Epidermal melanocyte (primary cell): ENCODE measurements around the gene ZNF775.

Source experiments
- DNase-seq: peaks from one replicate; pipeline ENCODE4 v3.0.0; 2011; ENCODE audit warnings: low spot score; ENCODE audit not compliant: insufficient read length

ZNF775 gene

DNA sequence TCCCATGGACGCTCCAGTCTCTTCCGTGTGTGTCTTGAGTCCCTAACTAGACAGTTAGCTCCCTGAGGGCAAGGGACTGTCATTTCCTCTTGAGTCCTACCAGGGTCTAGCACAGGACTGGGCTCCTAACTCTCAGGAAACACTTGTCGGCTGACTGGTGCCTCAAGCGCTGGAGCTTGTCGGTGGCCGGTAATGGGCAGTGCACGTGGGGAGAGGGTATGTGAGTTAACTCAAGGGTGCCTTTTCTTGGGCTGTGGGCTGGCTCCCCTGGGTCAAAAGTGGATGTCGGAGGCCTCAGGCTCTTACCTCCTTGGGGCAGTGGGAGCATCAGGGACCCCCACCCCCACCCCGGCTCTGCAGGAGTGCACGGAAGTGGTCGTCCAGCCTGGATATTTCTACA lies 32.9 kb downstream of the ZNF775 start:
- DNase-seq: no peak

DNA sequence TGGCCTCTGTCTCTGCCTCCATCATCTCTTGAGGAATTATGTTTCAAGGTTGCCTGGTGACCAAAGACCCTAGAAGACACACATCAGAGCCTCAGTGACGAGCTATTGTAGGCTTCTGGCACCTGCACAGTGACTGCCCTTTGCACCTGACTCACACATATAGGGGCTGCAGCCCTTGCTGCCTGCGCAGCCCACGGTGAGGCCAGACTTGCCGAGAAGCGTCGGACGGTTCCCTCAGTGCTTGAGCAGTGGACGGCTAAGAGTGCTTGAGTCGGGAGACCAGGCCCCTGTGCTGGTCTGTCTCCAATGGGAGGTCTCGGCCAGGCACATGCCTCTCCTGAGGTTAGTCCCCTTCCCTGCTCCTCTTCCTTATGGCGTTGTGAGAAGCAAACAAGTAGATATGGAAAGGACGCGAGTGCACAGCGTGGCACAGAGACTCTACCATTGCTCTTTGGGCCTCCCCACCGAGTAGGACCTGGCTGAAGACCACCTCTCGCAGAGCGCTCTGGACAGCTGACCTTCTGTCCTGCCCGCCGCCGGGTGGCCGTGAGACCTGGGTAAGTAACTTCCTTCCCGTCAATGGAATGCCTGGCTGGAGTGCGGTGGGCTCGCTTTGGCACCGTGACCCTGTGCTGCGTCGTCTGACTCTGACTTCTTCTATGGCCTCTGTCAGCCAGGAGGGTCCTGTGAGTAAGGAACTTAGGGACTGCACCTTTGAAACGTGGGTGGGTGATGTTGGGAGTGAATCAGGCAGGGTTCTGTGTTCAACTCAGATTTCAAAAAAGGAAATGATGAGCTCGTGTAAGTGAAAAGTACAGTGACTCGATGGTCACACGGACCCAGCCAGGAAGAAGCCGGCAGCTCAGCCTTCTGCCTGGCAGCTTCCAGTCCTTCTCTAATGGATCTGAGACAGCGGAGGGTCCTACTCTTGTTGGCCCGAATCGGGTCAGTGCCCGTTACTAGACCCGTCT lies 33.7 kb downstream of the ZNF775 start:
- no peak for DNase-seq

DNA sequence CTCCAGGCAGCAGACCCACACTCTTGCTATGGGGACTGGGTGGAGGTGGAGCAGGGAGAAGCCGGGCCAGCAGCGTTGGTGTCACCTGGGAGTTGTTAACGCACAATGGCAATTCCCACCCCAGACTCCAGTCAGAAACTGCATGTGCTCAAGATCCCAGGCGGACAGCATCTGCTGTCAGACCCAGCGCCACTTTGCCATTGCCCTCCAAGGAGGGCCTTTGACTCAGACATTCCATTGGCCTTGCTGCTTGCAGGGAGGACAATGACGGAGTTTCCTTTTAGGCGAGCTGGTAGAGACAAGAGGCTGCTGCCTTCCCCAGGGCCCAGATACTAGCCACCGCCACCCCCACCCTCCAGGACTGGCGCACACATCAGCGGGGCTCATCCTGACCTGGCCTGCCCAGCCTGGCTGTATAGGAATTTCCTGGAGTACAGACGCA lies 34.5 kb downstream of the ZNF775 start:
- DNase-seq: no peak

DNA sequence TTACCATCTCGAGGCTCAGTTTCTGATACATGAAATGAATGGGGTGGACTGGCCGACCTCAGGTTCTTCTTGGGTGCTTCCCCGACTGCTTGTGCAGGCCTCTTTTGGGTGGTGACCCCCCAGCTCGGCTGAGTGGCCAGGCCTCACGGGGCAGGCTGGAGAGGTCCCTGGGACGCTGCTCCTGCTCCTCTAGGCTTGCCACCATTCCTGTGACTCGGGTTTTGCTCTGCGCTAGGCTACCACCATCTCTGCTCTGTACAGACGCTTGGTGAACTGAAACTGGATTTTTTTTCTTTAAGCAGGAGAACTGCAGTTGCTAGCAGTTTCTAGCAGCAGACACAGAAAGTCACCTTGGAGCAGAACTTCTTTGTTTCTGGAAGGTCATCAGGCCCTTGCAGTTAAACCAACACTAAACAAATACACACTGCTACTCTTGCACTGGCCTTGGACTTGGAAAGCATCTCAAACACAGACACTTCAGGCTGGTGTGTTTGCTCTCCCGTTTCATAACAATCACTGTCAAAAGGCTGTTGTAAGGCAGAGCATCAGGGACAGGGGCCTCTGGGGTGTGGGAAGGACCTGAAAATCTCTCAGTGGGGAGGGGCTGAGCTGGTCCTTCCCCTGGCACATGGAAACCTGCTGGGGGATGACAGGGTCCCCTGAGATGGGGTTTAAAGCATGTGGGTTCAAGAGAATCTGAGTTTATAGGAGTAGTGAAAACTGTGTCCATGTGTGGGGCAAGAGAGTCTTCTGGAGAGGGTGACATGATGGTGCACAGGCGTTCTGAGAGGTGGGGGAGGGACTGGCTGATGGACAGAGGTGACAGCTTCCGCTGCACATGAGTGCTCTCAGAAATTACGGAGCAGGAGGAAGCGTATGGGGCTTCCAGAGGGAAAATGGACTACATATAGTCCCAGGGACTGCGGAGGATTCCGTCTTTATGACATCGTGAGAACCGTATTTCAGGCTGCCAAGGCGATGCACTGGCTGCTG lies 36.3 kb downstream of the ZNF775 start:
- DNase-seq: no peak

DNA sequence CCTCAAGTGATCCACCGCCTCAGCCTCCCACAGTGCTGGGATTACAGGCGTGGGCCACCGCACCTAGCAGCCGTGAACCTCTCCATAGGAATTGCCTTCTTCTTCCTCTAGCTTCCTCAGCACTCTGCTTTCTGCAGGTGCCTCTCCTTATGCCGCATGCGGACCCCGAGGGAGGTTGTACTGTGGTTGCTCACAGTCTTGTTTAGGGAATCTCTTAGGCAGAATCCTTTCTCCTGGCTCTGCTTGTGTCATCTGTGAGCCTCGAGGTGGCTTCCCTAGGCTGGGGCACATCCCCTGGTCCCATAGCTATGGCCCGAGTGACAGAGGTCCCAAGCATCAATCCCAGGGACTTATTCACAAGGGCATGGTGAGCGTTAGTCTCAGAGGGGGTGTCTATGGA lies 38.1 kb downstream of the ZNF775 start:
- DNase-seq: no peak

DNA sequence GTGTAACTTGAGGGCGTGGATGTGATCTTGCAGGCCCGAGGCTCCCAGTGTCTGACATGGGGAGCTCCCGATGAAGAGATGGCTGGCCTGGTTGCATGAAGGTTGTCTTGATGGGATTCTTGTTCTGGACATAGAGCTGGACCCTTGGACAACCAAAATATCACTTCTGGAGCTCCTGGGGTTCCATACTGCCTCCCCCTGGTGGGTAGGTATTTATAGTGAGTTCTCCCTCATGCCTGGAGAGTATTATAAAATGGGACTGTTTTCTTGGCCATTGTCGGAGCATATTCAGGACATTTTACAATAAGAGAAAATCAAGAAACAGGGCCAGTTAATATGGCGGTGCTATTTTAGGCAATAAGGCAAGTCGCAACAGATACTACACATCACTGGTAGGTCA lies 38.7 kb downstream of the ZNF775 start:
- DNase-seq: no peak

DNA sequence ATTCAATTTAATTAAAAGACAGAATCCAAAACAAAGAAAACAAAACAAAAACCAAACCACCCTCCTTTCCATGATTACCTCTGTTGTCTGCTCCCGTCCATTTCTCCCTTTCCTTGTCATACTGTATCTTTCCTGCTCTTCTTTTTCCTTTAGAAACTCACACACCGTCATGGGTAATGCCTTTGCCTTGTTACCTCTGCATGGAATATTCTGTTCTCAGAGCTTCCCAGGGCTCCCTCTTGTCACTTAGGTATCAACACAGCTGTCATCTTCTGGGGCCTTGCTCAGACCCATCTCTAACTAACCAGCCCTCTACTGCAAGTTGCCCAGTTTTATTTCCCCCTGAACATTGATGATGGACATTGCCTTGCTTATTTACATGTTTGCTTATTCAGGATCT lies 41.1 kb downstream of the ZNF775 start:
- no peak for DNase-seq

DNA sequence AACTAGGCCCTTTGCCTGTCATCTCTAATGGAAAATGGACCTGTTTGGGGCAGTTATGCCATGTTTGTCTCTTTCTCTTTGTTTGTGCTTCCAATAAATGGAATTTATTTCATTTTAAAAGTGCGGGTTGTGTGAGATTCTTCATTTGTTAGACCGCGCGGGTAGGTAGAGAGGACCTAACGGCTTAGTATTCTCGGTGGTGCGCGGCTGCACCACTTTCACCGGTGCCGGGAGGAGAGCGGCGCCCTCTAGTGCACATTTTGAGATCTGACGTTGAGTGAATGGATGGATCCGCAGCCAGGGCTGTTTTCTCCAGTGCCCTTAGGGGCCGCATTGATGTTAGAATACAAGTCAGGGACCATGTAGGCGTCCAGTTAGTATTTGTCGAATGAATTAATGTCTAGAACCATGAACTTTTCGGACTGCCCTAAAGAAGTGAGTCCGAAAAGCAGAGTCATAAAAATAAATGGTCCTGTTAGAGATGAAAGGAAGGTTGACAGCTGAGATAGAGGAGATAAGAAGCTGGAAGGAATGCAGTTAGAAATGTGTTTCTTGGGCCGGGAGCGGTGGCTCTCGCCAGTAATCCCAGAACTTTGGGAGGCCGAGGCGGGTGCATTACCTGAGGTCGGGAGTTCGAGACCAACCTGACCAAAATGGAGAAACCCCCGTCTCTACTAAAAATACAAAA lies 42.0 kb downstream of the ZNF775 start:
- DNase-seq: peak; percentile 93

DNA sequence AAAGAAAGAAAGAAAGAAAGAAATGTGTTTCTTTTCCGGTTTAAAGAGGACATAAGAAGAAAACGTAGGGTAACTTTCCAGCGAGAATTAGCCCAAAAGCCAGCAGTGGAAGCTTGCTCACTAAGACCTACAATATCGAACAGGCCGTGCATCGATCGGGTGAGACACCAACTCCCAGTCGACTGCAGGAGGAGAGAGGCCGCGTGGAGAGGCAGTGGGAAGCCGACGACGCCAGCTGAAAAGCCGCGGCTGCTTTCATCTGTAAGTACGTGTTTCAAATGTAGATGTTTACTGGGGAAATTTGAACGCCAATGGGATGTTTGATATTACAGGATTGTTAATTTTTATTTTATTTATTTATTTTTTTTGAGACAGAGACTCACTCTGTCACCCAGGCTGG lies 42.7 kb downstream of the ZNF775 start:
- no peak for DNase-seq

DNA sequence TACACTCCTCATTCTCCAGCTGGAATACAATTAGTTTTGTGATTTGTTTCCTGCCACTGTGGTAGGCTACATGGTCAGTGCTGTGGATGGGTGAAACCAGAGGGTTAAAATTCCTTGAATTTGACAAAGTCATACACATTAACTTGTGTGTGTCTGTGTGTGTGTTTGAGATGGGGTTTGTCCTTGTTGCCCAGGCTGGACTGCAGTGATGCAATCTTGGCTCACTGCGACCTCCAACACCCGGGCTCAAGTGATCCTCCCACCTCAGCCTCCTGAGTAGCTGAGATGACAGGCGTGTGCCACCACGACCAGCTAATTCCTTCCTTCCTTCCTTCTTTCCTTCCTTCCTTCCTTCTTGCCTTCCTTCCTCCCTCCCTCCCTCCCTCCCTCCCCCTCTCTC lies 46.5 kb downstream of the ZNF775 start:
- no peak for DNase-seq

DNA sequence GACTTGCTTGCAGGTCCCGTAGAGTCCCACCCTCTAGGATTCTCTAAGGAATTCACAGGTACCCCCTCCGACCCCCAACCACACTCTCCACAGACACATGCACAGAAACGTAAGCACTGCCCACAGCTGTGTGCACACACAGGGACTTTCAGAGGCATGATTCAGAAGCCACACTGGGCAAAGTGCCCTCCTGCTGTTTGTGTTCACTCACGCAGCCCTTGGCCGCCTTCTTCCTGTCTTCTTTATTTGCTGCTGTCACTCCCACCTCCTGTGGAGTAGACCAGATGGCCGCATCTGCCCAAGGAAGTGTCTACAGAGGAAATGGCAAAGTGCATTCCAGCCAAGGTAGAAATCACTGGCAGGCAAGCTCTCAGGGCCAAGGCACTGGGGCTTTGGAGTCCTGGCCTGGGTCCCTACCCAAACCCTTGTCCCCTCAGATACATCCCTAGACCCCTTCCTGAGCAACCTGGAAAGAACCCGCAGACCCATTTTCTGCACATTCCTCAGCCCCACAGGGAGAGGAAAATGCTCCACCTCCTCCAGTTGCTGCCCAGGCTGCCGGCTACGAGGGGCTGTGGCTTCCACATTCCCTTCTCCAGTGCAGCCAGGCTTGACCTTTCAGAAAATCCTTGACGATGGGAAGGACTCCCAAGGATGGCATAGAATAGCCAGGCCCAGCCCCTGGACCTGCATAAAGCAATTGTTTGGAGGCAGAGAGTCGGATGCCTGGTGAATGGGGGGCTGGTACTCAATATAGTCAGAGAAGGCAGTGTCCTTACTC lies 49.7 kb downstream of the ZNF775 start:
- DNase-seq: peak; percentile 59

DNA sequence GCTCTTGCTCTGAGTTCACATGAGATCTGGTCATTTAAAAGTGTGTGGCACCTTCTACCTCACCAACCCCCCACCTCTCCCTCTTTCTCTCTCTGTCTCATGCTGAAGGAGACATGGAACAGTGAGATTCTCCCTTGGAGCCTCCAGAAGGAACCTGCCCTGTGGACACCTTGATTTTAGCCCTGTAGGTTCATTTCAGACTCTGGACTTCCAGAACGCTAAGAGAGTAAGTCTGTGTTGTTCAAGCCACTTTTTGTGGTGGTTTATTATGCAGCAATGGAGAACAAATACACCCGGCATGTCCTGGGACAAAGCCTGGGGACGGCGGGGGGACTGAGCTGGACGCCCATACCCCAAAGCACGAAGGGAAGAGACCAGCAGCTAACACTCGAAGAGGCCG lies 50.6 kb downstream of the ZNF775 start:
- no peak for DNase-seq

DNA sequence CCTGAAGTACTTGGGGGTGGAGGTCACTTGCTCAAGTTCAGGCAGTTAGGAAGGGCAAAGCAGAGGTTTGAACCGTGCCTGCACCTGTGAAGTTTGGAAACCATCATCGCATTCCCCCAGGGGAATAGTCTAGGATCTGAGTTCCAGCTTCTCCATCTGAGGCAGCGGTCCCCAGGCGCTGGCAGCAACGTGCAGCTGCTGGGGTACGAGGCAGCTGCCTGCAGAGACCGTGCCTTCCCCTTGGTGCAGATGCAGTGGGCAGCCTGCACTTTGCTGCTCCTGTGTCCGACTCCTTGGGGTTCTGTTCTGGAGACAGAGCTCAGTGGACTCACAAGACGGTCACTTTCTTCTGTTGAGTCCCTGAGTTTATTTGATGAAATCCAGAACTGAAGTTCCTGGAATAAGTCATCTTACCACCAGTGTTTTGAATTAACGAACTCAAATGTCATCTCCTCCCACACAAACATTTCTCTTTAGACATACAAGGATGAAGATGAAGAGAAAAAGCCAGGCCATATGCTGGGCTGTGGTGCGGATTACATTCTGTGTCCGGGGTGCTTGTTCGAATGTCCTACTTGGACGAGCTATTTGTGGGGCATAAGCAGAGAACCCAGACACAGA lies 51.4 kb downstream of the ZNF775 start:
- no peak for DNase-seq

DNA sequence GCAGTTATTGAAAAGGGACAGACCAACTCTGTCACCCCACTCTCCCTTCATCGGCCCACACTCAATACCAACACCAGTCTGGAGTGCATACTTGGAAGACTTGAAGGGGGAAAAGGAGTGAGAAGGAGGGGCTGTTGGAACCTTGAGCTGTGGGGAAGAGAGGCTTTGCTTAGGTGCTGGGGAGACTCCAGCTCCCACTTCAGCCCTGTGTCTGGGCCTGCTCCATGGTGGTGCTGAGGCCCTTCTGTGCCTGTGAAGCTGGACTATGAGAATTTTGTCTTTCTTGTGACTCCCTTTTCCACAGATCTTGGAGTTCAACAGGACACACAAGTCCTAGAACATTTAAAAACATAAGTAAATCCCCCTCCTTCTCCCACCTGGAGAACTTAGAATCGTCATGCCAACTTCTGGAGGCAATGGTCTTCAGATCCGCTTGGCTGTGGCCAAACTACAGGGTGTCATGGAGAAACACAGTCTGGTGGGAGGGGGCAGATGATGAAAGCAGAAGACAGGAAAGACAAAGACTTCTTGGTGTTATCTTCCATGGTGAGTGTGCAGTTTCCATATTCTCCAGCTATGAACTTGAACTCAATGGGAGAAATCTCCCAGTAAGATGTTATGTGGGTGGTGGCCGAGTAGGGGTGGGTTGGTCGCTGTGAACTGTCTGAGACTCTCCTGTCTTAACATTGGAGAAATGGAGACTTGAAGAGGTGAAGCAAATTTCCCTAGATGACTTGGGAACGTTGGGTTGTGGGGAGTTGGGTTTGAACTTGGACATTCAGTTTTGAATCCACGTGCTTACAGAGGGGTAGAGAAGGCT lies 52.9 kb downstream of the ZNF775 start:
- DNase-seq: no peak

DNA sequence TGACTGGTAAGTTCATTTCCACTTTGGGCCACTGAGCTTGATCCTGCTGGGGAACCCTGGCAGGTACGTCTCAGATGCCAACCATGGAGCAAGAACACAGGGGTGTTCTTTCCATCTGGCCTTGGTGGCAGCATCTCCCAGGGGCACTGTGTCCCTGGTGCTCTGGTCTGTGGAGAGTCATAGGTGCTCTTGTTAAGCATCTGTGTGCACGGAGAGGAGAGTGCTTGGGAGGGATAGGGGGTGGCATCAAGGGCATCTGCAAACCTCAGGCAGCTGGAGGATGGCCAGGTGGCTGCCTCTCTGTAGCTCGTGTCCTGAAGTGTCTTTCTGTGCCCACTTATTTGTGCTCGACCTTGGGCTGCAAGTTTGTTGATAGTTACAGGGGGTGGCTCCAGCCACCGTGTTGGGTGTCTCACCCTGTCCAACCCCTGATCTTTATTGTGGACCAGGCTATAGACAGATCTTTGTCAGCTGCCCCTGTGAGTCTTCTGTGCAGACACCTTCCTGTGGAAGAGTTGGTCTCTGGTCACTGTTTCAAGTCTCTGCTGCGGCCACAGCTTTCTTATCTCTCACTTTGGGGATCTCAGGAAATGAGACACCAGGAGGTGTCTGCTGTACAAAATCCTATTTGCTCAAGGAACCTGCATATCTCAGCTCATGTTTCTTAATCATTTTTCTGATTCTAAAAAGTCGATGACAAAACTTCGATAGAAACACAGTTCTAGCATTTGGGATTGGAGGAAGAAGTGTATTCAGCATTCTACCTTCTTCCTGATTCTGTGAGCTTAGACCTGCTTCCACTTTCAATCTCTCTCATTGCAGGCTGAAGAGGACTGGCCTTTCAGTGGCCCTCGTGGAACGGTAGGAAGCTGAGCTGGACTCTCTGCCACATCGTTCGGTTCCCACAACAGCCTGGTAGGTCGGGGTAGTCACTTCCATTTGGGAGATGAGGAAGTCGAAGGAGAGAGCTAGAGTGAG lies 54.1 kb downstream of the ZNF775 start:
- no peak for DNase-seq

DNA sequence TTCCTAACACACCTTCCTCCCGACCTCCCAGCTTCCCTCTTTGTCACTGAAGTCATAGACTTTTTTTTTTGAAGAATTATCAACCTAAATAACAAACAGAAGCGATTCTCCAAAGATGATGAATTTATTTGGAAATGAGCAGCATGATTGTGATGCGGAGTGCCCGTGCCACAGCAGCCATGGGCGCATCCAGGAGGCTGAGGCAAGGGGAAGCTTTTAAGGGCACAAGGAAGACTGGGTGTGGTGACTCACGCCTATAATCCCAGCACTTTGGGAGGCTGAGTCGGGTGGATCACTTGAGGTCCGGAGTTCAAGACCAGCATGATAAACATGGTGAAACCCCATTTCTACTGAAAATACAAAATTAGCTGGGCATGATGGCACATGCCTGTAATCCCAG lies 55.1 kb downstream of the ZNF775 start:
- DNase-seq: no peak

DNA sequence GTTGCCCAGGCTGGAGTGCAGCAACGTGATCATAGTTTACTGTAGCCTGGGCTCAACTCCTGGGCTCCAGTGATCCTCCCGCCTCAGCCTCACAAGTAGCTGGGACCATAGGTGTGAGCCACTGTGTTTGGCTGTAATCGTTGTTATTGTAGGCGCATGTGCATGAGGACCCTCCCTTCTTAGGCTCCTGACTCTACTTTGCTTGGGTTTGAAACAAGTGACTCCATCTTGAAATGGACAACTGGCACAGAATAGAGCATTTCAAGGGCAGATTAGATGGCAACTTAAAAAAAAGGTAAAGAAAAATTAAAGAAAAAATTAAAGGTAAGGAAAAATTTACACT lies 55.9 kb downstream of the ZNF775 start:
- DNase-seq: no peak

DNA sequence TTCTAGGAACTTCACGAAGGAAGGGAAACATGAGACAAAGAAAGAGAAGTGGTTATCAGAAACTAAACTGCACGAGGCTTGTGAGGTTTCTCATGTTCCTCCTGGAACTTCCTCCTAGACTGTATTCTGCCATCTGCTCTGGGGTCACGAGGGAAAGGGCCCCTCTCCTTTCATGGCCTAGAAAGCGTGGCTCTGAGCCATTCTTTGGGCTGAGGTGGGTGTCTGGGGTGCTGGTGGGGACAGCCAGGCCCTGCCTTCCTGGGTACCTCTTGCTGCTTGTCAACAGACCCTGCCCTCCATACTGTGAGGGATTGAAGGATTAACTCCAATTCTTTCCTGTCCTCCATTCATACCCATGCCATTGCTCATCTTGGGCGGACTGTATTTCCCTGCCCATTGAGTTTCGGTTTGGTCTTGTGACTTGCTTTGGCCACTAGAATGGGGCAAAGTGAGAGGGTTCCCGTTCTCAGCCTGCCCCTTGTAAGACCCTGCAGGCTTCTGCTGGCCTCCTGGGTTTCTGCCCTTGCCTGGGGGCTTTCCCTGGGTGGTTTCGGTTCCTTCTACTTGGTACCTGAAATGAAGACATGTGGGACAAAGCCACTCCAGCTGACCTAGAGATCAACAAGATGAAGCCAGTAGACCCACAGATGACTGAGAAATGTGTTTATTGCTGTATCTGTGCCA lies 56.4 kb downstream of the ZNF775 start:
- DNase-seq: no peak
